HEK293 (cell line): ENCODE results near the gene DDIT4L.

Experiments
- CTCF ChIA-PET: fragments of 350-600 bp; formaldehyde crosslinking; extraction: SDS; loops from one replicate; lab custom pipeline; 2021; ENCODE audit warnings: antibody characterized with exemption; lab: Yijun Ruan, JAX
- POLR2A ChIA-PET: fragments of 300-600 bp; formaldehyde crosslinking; extraction: SDS; loops from one replicate; lab custom pipeline; 2020; ENCODE audit warnings: antibody characterized with exemption, inconsistent platforms; lab: Yijun Ruan, JAX
- H3K27ac ChIP-seq: fragments of 200-500 bp; sonication (Bioruptor generic); 2 replicates; pipeline ENCODE4 v1.5.1; 2014; ENCODE audit warnings: low read depth, low read length, control low read depth, inconsistent platforms; ENCODE audit errors: extremely low read depth
- H3K36me3 ChIP-seq, 2 experiments: fragments of 200-500 bp in 1 of 2; sonication (Bioruptor generic) in 1 of 2; 1 replicate in 1 of 2; 2 replicates in 1 of 2; pipeline ENCODE4 v1.5.1; 2014 to 2017; ENCODE audit warnings: inconsistent platforms in 2 of 2, low read length in 2 of 2; ENCODE audit not compliant: control insufficient read depth in 2 of 2, insufficient read depth in 1 of 2
- H3K4me1 ChIP-seq: fragments of 200-500 bp; sonication (Bioruptor generic); 2 replicates; pipeline ENCODE4 v1.5.1; 2014; ENCODE audit warnings: mild to moderate bottlenecking, low read length, inconsistent platforms; ENCODE audit not compliant: control insufficient read depth, insufficient read depth
- H3K4me3 ChIP-seq: 2 replicates; pipeline ENCODE4 v1.5.1; 2011; ENCODE audit warnings: low read depth, mild to moderate bottlenecking, control low read depth, low read length, moderate library complexity
- H3K9me3 ChIP-seq: fragments of 200-500 bp; sonication (Bioruptor generic); 2 replicates; pipeline ENCODE4 v1.5.1; 2014; ENCODE audit warnings: low read depth, low read length, inconsistent platforms; ENCODE audit not compliant: control insufficient read depth, insufficient read depth
- ELK4 ChIP-seq: IDR thresholded peaks from 2 replicates; pipeline ENCODE4 v1.6.1; 2011; ENCODE audit warnings: mild to moderate bottlenecking, low read depth, low read length, borderline replicate concordance
- HIC1 ChIP-seq: fragments of 450-650 bp; formaldehyde crosslinking; IDR thresholded peaks from 2 replicates; pipeline ENCODE4 v1.5.1; 2016; ENCODE audit warnings: missing biosample characterization, missing genetic modification characterization
- HOXD13 ChIP-seq: sonication (generic); formaldehyde crosslinking; IDR thresholded peaks from 2 replicates; pipeline ENCODE4 v1.8.0; 2022; ENCODE audit warnings: missing genetic modification reagents, borderline replicate concordance
- INSM2 ChIP-seq: fragments of 450-650 bp; formaldehyde crosslinking; IDR thresholded peaks from 2 replicates; pipeline ENCODE4 v1.5.1; 2016; ENCODE audit warnings: missing biosample characterization, missing genetic modification characterization
- KLF7 ChIP-seq: fragments of 450-650 bp; formaldehyde crosslinking; IDR thresholded peaks from 2 replicates; pipeline ENCODE4 v1.5.1; 2016; ENCODE audit warnings: missing biosample characterization, missing genetic modification characterization, borderline replicate concordance
- SCRT2 ChIP-seq: fragments of 450-650 bp; formaldehyde crosslinking; IDR thresholded peaks from 2 replicates; pipeline ENCODE4 v1.5.1; 2016; ENCODE audit warnings: missing biosample characterization, missing genetic modification characterization
- SP3 ChIP-seq: fragments of 450-650 bp; formaldehyde crosslinking; IDR thresholded peaks from 2 replicates; pipeline ENCODE4 v1.5.1; 2016; ENCODE audit warnings: missing biosample characterization, missing genetic modification characterization
- TSHZ1 ChIP-seq: fragments of 450-650 bp; formaldehyde crosslinking; IDR thresholded peaks from 2 replicates; pipeline ENCODE4 v1.5.1; 2016; ENCODE audit warnings: missing biosample characterization, missing genetic modification characterization, borderline replicate concordance
- ZBTB7A ChIP-seq: fragments of 450-650 bp; formaldehyde crosslinking; IDR thresholded peaks from 2 replicates; pipeline ENCODE4 v1.5.1; 2016; ENCODE audit warnings: low read depth, missing biosample characterization, missing genetic modification characterization
- ZFP69B ChIP-seq: fragments of 450-650 bp; formaldehyde crosslinking; IDR thresholded peaks from 2 replicates; pipeline ENCODE4 v1.5.1; 2016; ENCODE audit warnings: missing biosample characterization, missing genetic modification characterization
- ZNF138 ChIP-seq: fragments of 450-650 bp; formaldehyde crosslinking; IDR thresholded peaks from 2 replicates; pipeline ENCODE4 v1.5.1; 2016; ENCODE audit warnings: missing biosample characterization, missing genetic modification characterization, borderline replicate concordance
- ZNF2 ChIP-seq: fragments of 450-650 bp; formaldehyde crosslinking; IDR thresholded peaks from 2 replicates; pipeline ENCODE4 v1.5.1; 2016; ENCODE audit warnings: missing biosample characterization, missing genetic modification characterization
- ZNF221 ChIP-seq: fragments of 450-650 bp; formaldehyde crosslinking; IDR thresholded peaks from 2 replicates; pipeline ENCODE4 v1.5.1; 2017; ENCODE audit warnings: missing biosample characterization, missing genetic modification characterization, borderline replicate concordance
- ZNF26 ChIP-seq: fragments of 450-650 bp; formaldehyde crosslinking; IDR thresholded peaks from 2 replicates; pipeline ENCODE4 v1.5.1; 2016; ENCODE audit warnings: missing biosample characterization, missing genetic modification characterization
- ZNF302 ChIP-seq: fragments of 450-650 bp; formaldehyde crosslinking; IDR thresholded peaks from 2 replicates; pipeline ENCODE4 v1.5.1; 2016; ENCODE audit warnings: missing biosample characterization, missing genetic modification characterization, low read depth
- ZNF341 ChIP-seq: fragments of 450-650 bp; formaldehyde crosslinking; IDR thresholded peaks from 2 replicates; pipeline ENCODE4; 2016; ENCODE audit warnings: low read depth, missing biosample characterization, missing genetic modification characterization
- ZNF366 ChIP-seq: fragments of 450-650 bp; formaldehyde crosslinking; conservative IDR thresholded peaks from 2 replicates; pipeline ENCODE4 v1.5.1; 2016; ENCODE audit warnings: missing biosample characterization, missing genetic modification characterization
- ZNF488 ChIP-seq: fragments of 450-650 bp; formaldehyde crosslinking; IDR thresholded peaks from 2 replicates; pipeline ENCODE4 v1.5.1; 2016; ENCODE audit warnings: missing biosample characterization, missing genetic modification characterization
- ZNF544 ChIP-seq: fragments of 450-650 bp; formaldehyde crosslinking; IDR thresholded peaks from 2 replicates; pipeline ENCODE4 v1.5.0; 2017; ENCODE audit warnings: missing biosample characterization, missing genetic modification characterization
- ZNF610 ChIP-seq: fragments of 450-650 bp; formaldehyde crosslinking; IDR thresholded peaks from 2 replicates; pipeline ENCODE4 v1.5.1; 2016; ENCODE audit warnings: missing biosample characterization, missing genetic modification characterization, borderline replicate concordance
- ZNF664 ChIP-seq: fragments of 450-650 bp; formaldehyde crosslinking; IDR thresholded peaks from 2 replicates; pipeline ENCODE4 v1.5.1; 2016; ENCODE audit warnings: missing biosample characterization, missing genetic modification characterization
- ZNF692 ChIP-seq: fragments of 450-650 bp; formaldehyde crosslinking; IDR thresholded peaks from 2 replicates; pipeline ENCODE4 v1.5.1; 2016; ENCODE audit warnings: missing biosample characterization, missing genetic modification characterization
- ZSCAN4 ChIP-seq: fragments of 450-650 bp; formaldehyde crosslinking; IDR thresholded peaks from 2 replicates; pipeline ENCODE4 v1.5.1; 2017; ENCODE audit warnings: missing biosample characterization, missing genetic modification characterization

The DDIT4L gene

GRCh38 chr4:100177126-100177525 lies 13.1 kb downstream of the DDIT4L start:
- CTCF ChIA-PET: no interaction called here
- TF ChIP-seq INSM2 (tag by site-specific recombination) (no peak), ZNF302 (no peak), KLF7 (tag by site-specific recombination) (no peak), SP3 (tag by site-specific recombination) (no peak), ZNF610 (tag by site-specific recombination) (no peak), ZNF664 (tag by site-specific recombination) (no peak), ZNF138 (tag by site-specific recombination) (no peak), ELK4 (no peak), ZNF2 (no peak), ZNF341 (tag by site-specific recombination) (no peak), ZFP69B (tag by site-specific recombination) (no peak), ZNF26 (no peak), ZNF488 (tag by site-specific recombination) (no peak), ZBTB7A (tag by site-specific recombination) (no peak), ZNF544 (no peak), HIC1 (tag by site-specific recombination) (no peak), SCRT2 (tag by site-specific recombination) (no peak)
- TF ChIP-seq, all 188 proteins: peak for 0
- no peak overlapping the region for H3K4me3 ChIP-seq
- H3K36me3 ChIP-seq: no peaks in the 10 kb centered on the region
- H3K9me3 ChIP-seq: no peaks in the 10 kb centered on the region
- POLR2A ChIA-PET: no interaction called here
- H3K27ac ChIP-seq: no peak overlapping the region
- H3K4me1 ChIP-seq: no peaks in the 10 kb centered on the region

GRCh38 chr4:100175858-100176257 lies 14.4 kb downstream of the DDIT4L start:
- H3K4me1 ChIP-seq: no peaks in the 10 kb centered on the region
- POLR2A ChIA-PET: no interaction called here
- TF ChIP-seq TSHZ1 (tag by site-specific recombination) (no peak), ZNF692 (tag by site-specific recombination) (no peak), ZSCAN4 (no peak), HOXD13 (CRISPR knock-in tag) (no peak), ZNF221 (no peak), ZNF366 (tag by site-specific recombination) (no peak)

More at GRCh38 chr4:100175858-100176257, 14.4 kb downstream of the DDIT4L start:
- Histone ChIP-seq H3K4me3 (no peak overlapping the region), H3K9me3 (no peaks in the 10 kb centered on the region), H3K27ac (no peak overlapping the region), H3K36me3 (no peaks in the 10 kb centered on the region)
- CTCF ChIA-PET: no interaction called here
